Stimulated activated CD4-positive, alpha-beta T cell treated with anti-CD3 and anti-CD28 coated beads, Interleukin-1b, Interleukin-23, amount 100 ng/mL, for 4 hours (primary cell): ENCODE results near the gene NUBP2.
"Not testable (repeated sequence)": the region's sequence is repeated elsewhere in the genome, so short reads cannot be mapped to it uniquely, and the experiment has no call there.

Experiments used
- DNase-seq, 2 donors: peaks; one replicate each; pipeline ENCODE4 v3.0.0-alpha.2; 2020; ENCODE audit warnings: low read depth in 2 of 2

The NUBP2 gene

GRCh38 chr16:1784977-1785845 is 2.5 kb downstream of the NUBP2 start:
- no peak for DNase-seq

GRCh38 chr16:1785846-1786170 is 3.0 kb downstream of the NUBP2 start:
- DNase-seq: no peak

GRCh38 chr16:1786242-1787055 is 3.7 kb downstream of the NUBP2 start:
- no peak for DNase-seq

GRCh38 chr16:1787056-1787321 is 4.2 kb downstream of the NUBP2 start:
- DNase-seq: no peak

GRCh38 chr16:1787322-1788094 is 4.7 kb downstream of the NUBP2 start:
- no peak for DNase-seq

GRCh38 chr16:1788095-1788707 is 5.4 kb downstream of the NUBP2 start:
- DNase-seq: no peak

- no peak for DNase-seq
Measured at GRCh38 chr16:1788708-1789100, 5.9 kb downstream of the NUBP2 start.

- no peak for DNase-seq
Measured at GRCh38 chr16:1789643-1790045, 6.9 kb downstream of the NUBP2 start.

- no peak for DNase-seq
Measured at GRCh38 chr16:1790261-1790610, 7.5 kb downstream of the NUBP2 start.

GRCh38 chr16:1790611-1791255 is 8.0 kb downstream of the NUBP2 start:
- no peak for DNase-seq

GRCh38 chr16:1791256-1791942 is 8.6 kb downstream of the NUBP2 start:
- no peak for DNase-seq

GRCh38 chr16:1791943-1792812 is 9.4 kb downstream of the NUBP2 start:
- DNase-seq: no peak

- DNase-seq: no peak
Measured at GRCh38 chr16:1792836-1793577, 10.2 kb downstream of the NUBP2 start.

GRCh38 chr16:1793578-1794220 is 10.9 kb downstream of the NUBP2 start, which contains the start of gene IGFALS:
Gene IGFALS, minus strand, starts transcription at chr16:1793705. Its CDS starts 53 bp downstream, at chr16:1793652.
- DNase-seq: no peak

GRCh38 chr16:1794221-1794871 is 11.6 kb downstream of the NUBP2 start:
- no peak for DNase-seq

GRCh38 chr16:1794908-1795666 is 12.3 kb downstream of the NUBP2 start:
- no peak for DNase-seq

GRCh38 chr16:1799263-1799662 is 16.5 kb downstream of the NUBP2 start:
- DNase-seq: not testable (repeated sequence)
